HEK293T (cell line): Measurements from ENCODE around the gene CCDC127.

Experiments used
- CTCF ChIA-PET: fragments of 350-600 bp; formaldehyde crosslinking; extraction: SDS; loops from one replicate; lab custom pipeline; 2021; ENCODE audit warnings: antibody characterized with exemption, inconsistent platforms; lab: Yijun Ruan, JAX
- POLR2A ChIA-PET: fragments of 350-600 bp; formaldehyde crosslinking; extraction: SDS; loops from one replicate; lab custom pipeline; 2020; ENCODE audit warnings: antibody characterized with exemption, inconsistent platforms; lab: Yijun Ruan, JAX
- DNase-seq: peaks from one replicate; pipeline ENCODE4 v3.0.0; 2012; ENCODE audit warnings: mixed read lengths; ENCODE audit errors: extremely low spot score
- ARNT ChIP-seq: fragments of 450-650 bp; IDR thresholded peaks from 2 replicates; pipeline ENCODE4 v1.6.1; 2017; ENCODE audit warnings: mild to moderate bottlenecking
- BHLHE40 ChIP-seq: fragments of 450-650 bp; IDR thresholded peaks from 2 replicates; pipeline ENCODE4 v1.6.1; 2016; ENCODE audit warnings: mild to moderate bottlenecking, moderate library complexity, borderline replicate concordance
- CTBP1 ChIP-seq: fragments of 450-650 bp; IDR thresholded peaks from 2 replicates; pipeline ENCODE4 v1.6.1; 2016; ENCODE audit warnings: borderline replicate concordance
- ELF4 ChIP-seq: fragments of 450-650 bp; IDR thresholded peaks from 2 replicates; pipeline ENCODE4 v1.6.1; 2017; ENCODE audit warnings: antibody characterized with exemption
- FOXA1 ChIP-seq: fragments of 450-650 bp; IDR thresholded peaks from 2 replicates; pipeline ENCODE4 v1.6.1; 2016; ENCODE audit warnings: mild to moderate bottlenecking
- FOXK2 ChIP-seq: fragments of 450-650 bp; IDR thresholded peaks from 2 replicates; pipeline ENCODE4 v1.6.1; 2016; ENCODE audit warnings: mild to moderate bottlenecking
- FOXM1 ChIP-seq: fragments of 450-650 bp; IDR thresholded peaks from 2 replicates; pipeline ENCODE4 v1.6.1; 2017; ENCODE audit warnings: mild to moderate bottlenecking, borderline replicate concordance
- HDGF ChIP-seq: fragments of 450-650 bp; IDR thresholded peaks from 2 replicates; pipeline ENCODE4 v1.6.1; 2017; ENCODE audit warnings: antibody characterized with exemption, borderline replicate concordance
- L3MBTL2 ChIP-seq: fragments of 450-650 bp; conservative IDR thresholded peaks from 2 replicates; pipeline ENCODE4 v1.6.1; 2016; ENCODE audit warnings: mild to moderate bottlenecking
- LEF1 ChIP-seq: fragments of 450-650 bp; IDR thresholded peaks from 2 replicates; pipeline ENCODE4 v1.6.1; 2017; ENCODE audit warnings: mild to moderate bottlenecking, borderline replicate concordance
- NFRKB ChIP-seq: fragments of 450-650 bp; IDR thresholded peaks from 2 replicates; pipeline ENCODE4 v1.6.1; 2016; ENCODE audit warnings: mild to moderate bottlenecking, moderate library complexity
- PKNOX1 ChIP-seq: fragments of 450-650 bp; IDR thresholded peaks from 2 replicates; pipeline ENCODE4 v1.6.1; 2016
- SP1 ChIP-seq: fragments of 450-650 bp; IDR thresholded peaks from 2 replicates; pipeline ENCODE4 v1.6.1; 2017
- SUZ12 ChIP-seq: fragments of 450-650 bp; IDR thresholded peaks from 2 replicates; pipeline ENCODE4 v1.6.1; 2016; ENCODE audit warnings: mild to moderate bottlenecking
- TARDBP ChIP-seq: fragments of 450-650 bp; IDR thresholded peaks from 2 replicates; pipeline ENCODE4 v1.6.1; 2016
- ZNF384 ChIP-seq: fragments of 450-650 bp; IDR thresholded peaks from 2 replicates; pipeline ENCODE4 v1.6.1; 2016

Gene CCDC127

GRCh38 chr5:156411-157072 lies 61.4 kb downstream of the CCDC127 start:
- TF ChIP-seq ARNT (no peak), ZNF384 (no peak), LEF1 (no peak), L3MBTL2 (no peak), HDGF (no peak), SP1 (no peak), ELF4 (no peak), FOXA1 (no peak)
- ChIA-PET CTCF (no interaction called here), POLR2A (no interaction called here)
- DNase-seq = no peak

DNA sequence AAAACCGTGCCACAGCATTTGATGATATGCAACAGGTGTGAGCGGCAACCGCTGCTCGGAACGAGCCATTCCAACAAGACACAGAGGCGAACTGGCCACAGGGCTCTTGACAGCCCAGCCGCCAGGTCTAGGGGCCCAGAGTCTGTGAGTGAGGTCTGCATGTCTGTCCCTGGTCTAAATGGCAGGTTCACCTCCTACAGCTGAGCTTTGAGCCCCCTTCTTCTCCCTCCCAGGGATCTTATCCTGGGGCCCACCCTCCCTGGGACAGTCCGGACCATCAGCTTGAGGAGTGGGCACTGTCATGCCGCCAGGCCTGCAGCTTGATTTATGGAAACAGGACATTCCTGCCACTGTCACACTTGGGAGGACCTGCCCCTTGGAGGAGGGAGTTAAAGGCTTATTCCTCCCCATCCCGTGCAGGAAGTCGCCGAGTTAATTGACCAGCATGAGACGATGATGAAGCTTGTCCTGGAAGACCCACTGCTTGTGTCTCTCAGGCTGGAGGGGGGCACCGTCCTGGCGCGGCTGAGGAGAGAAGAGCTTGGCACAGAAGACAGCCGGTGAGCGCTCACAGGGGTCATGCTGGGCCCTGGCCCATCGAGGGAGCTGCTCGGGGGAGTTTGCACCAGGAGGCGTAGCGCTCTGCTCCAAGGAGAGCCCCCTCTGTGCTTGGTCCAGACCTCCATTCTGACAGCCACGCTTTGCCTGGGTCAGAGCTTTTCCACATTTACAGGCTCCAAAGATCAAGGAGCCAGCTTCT lies 62.1 kb downstream of the CCDC127 start:
- ChIA-PET CTCF (no interaction called here), POLR2A (no interaction called here)
- TF ChIP-seq PKNOX1 (no peak), ARNT (no peak), LEF1 (no peak)
- DNase-seq = no peak

GRCh38 chr5:154826-155225 lies 63.1 kb downstream of the CCDC127 start:
- no peak for TF ChIP-seq L3MBTL2
- TF ChIP-seq FOXM1 = no peak
- TF ChIP-seq SP1 = no peak
- TF ChIP-seq ZNF384 = no peak
- no peak for TF ChIP-seq FOXA1
- TF ChIP-seq CTBP1 = no peak
- TF ChIP-seq ELF4 = no peak
- no peak for TF ChIP-seq TARDBP
- POLR2A ChIA-PET = no interaction called here
- CTCF ChIA-PET = no interaction called here
- no peak for DNase-seq

DNA sequence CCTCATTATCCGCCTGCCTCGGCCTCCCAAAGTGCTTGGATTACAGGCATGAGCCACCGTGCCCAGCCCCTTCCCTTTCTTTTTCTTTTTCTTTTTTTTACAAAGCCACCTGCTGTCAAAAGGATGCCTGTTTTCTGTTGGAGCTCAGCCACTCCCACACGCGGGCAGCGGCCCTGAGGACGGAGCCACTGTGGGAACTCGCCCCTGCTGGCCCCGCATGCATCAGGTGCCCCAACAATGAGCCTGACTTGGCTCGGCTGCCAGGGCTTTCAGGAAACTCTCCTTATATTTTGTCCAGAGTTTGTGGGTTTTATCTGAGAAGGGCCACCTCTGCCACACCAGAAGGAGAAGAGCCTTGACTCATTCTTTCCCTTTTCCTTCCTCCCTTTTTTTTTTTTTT lies 63.7 kb downstream of the CCDC127 start:
- TF ChIP-seq LEF1 = no peak
- TF ChIP-seq ARNT = no peak
- no peak for TF ChIP-seq NFRKB
- TF ChIP-seq TARDBP = no peak
- no peak for TF ChIP-seq SUZ12
- TF ChIP-seq PKNOX1 = no peak
- no peak for TF ChIP-seq SP1
- TF ChIP-seq ZNF384 = no peak
- no peak for TF ChIP-seq L3MBTL2
- no peak for TF ChIP-seq FOXA1
- POLR2A ChIA-PET = no interaction called here
- DNase-seq = no peak
- CTCF ChIA-PET = no interaction called here

- TF ChIP-seq SUZ12 (no peak), ZNF384 (no peak), ELF4 (no peak), ARNT (no peak), HDGF (no peak), FOXK2 (no peak), FOXM1 (no peak), PKNOX1 (no peak), BHLHE40 (no peak), TARDBP (no peak), NFRKB (no peak), SP1 (no peak), FOXA1 (no peak)
- POLR2A ChIA-PET = no interaction called here
- CTCF ChIA-PET = no interaction called here
- no peak for DNase-seq
Observed at GRCh38 chr5:153256-153655, 64.7 kb downstream of the CCDC127 start.

- no peak for DNase-seq
- ChIA-PET CTCF (interaction anchor here (0.6 kb wide), 1 partner anchor 9 kb away, joined by 5 read pairs; no protein-coding TSS in a partner anchor), POLR2A (no interaction called here)
- TF ChIP-seq FOXM1 = no peak
- TF ChIP-seq FOXK2 = no peak
- TF ChIP-seq FOXA1 = no peak
- TF ChIP-seq ARNT = no peak
- TF ChIP-seq L3MBTL2 = no peak
- TF ChIP-seq ZNF384 = no peak
- no peak for TF ChIP-seq SUZ12
- no peak for TF ChIP-seq LEF1
- no peak for TF ChIP-seq PKNOX1
Observed at GRCh38 chr5:152077-152476, 65.9 kb downstream of the CCDC127 start.
